HG02763 (cell line): ENCODE data around the gene BOK.

Source experiments
- ATAC-seq: cut with Tn5 transposase; IDR thresholded peaks from one replicate; pipeline ENCODE4 v1.9.1; 2021; ENCODE audit warnings: mild to moderate bottlenecking, moderate library complexity; ENCODE audit not compliant: unreplicated experiment

Gene BOK

DNA sequence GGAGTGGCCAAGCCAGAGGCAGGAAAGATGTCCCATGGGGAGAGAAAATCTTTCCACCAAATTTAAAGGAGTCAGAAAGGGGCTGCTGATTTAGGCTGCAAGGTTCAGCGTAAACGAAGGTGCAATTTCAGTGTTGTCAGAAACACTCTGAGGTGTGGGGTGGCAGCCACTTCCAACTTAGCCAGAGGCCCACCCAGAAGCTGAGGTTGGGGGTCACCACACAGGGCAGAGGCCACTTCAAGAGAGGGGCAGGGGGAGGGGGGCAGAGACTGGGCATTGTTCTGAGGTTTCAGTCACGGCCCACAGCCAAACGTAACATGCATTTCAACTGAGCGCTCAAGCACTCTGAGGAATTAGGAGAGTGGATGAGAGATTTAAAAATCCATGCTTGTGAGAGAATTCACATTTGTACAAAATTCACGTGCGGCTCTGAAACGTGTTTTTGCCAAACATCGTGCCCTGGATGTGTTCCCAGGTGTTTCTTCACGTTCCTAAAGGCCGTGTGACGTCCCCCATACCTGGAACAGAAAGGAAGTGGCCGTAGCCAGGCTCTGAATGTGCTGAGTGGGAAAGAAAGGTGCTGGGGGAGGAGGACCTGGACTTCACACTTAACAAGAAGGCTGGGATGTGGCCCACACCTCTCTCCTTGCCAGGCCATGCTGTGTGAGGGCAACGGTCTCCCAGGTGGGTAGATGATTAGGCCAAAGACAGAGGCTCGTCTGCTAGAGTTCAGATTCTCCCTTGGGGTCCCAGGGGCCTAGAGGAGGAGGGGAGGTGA lies 19.5 kb upstream of the BOK start:
- ATAC-seq = no peak

DNA sequence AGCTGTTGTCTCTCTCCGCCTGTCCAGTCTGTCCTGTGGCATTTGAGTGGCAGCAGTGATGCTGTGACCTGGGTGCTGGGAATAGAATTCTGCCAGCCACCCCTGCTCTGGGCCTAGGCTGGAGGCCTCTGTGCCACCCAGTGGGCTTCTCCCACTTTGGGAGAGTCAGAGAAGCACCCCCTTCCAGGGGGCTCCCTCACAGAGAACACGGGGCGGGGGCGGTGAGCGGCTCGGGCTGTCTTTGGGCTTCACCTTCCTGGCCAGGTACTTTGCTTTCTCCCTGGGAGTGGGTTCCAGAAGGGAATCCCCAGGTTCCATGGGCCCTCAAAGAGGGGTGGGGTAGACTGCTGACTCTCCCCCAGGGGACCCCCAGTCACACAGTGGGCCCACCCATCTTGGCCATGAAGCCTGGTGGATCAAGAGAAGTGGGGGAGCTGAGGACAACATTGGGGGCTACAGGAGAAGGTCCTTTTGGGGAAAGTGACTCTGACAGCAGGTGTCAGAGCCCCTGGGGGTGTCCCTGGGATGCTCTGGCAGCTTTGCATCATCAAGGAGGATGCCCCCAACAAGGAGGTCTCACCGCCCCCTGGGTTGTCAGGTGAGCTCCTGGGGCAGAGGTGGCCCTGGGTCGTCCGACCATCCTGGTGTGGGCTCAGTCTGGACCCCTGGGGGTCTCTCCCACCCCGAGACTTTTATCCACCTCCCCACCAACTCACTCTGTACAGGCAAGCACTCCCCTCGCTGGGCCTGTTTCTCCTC lies 18.8 kb upstream of the BOK start:
- ATAC-seq = no peak

DNA sequence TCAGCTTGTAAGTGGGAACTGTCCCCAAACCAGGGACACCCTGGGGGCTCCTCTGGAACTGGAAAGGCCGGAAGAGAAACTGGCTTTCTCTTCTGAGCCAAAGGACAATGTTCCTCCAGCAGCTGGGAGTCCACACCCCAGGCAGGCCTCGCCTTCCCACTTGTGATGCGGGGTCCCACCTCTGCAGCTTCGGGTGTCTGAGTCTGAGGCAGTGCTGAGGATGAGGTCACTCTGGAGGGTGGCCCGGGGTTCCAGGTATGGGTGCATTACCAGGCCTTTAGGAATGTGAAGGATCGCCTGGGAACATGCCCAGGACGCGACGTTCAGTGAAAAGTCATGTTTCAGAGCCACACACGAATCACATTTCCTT lies 18.2 kb upstream of the BOK start:
- no peak for ATAC-seq

DNA sequence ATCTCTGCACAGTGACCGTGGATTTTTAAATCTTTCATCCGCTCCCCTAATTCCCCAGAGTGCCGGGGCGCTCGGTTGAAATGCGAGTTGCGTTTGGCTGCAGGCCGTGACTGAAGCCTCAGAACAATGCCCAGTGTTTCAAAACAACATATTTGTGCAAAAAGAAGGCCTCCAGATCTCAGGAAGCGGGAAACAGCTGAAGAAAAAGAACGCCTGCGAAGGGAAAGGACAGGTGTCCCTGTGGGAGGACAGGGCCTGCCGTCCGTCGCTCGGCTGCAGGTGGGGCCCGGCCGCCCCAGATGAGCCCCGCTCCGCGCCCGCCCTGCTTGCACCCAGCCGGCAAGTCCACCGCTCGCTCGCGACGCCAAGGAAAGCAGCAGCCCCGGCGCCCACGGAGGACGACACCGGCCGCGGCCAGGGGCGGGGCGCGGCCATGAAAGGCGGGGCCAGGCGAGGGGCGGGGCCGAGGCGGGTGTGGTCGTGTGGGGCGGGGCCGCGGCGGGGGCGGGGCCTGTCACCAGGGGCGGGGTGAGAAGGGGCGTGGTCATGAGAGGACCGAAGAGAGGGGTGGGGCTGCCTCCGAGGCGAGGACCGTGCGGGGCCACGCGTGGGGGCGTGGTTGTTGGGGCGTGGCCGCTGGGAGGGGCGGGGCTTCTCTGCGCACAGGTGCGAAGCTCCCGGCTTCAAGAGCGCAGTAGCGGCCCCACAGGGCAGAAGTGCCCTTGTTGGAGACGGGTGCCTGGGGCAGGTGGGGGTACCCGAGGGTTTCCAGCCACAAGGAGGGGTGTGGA lies 17.6 kb upstream of the BOK start:
- no peak for ATAC-seq

DNA sequence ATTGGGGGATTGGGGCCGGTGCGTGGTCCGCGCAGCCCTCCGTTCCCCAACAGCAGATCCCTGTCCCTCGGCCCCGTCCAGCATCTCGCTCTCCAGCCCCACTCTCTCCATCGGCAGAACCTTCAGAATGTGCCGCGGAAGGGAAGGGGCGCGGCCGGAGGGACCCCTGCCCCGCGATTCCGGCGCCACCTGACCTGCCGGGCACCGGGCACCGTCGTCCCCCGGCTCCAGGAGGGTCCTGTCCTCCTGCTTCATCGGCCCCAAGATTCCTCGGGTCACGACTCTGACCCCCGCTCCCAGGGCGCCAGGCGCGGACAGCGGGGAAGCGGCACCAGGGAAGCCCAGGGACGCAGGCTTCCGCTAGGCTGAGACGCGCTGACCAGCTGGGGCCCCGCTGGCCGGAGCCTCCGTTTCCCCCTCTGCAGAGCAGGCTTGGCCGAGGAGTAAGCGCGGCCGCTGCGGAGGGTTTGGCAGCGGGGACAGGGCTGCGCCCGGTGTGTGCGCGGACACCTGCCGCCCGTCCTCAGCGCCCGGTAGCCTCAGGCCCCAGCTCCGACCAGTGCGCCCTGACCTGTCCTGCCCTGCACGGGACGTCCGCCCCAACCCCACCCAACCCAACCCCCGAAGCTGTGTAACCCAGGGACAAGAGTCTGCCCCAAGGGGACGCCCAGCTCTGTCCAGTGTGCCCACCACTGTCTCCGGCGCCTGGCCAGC lies 16.8 kb upstream of the BOK start:
- no peak for ATAC-seq

DNA sequence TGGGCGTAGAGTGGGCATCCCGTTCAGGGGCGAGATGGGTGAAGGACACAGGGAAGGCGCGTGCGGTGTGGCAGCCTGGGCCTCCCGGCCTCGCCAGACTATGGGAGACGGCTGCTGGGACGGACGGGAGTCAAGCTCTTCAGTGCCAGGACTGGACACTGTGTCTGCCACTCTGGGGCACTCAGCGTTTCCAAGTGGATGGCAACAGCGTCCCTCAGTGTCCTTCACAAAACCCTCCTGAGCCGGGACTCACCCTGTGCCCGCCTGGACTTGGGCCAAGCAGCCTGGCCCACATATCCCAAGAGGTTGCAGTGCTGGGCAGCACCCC lies 16.3 kb upstream of the BOK start:
- no peak for ATAC-seq

DNA sequence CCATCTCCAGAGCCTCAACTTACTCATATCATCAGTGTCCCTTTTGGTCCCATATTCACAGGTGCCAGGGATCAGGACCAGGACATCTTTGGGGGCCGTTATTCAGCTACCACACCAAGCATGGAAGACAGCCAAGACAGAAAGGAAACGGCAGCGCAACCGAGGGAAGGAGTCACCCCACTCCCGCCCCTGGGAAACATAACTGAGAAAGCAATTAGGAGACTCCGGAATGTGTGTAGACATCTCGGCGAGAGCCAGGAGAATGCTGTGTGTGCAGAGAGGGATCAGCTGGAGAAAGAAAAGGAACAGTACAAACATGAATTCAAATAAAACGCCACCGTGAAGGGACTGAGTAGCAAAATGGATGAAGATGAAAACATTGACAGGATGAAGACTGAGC lies 13.4 kb upstream of the BOK start:
- no peak for ATAC-seq

DNA sequence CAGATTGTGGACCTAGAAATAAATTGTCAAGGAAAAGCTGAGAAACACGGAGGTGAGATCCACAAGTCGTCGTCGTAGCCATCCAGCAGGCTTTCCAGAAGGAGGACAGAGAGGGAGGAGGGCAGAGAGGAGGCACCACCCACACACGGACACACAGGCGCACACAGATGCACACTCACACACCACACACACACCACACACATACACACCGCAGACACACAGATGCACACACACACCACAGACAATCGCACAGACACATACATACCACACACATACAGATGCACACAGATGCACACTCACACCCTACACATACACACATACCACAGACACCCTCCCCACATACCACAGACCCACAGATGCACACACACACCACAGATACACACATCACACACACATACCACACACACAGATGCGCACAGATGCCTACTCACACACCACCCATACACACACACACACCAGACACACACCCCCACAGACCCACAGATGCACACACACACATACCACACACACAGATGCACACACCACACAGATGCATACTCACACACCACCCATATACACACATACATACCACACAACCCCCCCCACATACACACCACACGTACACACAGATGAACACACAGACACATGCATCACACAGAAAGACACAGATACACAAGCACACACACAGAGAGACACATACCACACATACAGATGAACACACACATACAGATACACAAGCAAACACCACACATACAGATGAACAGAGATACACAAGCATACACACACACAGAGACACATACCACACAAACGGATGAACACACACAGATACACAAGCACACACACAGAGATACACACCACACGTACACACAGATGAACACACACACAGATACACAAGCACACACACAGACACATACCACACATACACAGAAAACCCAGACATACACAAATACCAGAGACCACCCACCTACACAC lies 12.7 kb upstream of the BOK start:
- no peak for ATAC-seq

DNA sequence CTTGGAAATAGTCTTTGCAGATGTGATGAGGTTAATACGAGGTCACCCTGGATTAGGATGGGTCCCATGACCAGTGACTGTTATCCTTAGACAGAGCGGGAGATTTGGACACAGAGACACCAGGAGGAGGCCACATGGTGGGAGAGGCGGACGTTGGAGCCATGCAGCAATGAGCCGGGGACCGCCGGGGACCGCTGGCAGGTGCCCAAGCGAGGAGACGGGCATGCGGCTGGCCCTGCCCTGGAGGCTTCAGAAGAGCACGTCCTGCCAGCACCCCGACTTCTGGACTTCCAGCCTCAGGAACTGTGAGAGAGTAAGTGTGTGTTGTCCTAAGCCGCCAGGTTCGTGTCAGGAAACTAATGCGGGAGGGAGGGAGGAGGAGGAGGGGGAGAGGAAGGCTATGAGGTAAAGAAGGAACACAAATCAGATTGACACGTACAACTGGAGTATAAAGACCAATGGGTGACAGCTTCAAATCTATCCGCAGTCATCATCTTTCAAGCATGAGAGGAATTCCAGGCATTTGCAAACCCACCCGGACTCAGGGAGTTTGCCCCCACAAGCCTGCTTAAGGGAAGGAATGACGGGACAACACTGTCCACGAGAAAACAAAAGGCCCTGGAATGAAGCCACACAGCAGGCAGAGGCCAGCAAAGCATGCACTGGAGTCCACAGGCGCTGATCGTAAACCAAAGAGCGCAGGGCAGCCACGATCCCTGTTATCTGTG lies 11.6 kb upstream of the BOK start:
- no peak for ATAC-seq

DNA sequence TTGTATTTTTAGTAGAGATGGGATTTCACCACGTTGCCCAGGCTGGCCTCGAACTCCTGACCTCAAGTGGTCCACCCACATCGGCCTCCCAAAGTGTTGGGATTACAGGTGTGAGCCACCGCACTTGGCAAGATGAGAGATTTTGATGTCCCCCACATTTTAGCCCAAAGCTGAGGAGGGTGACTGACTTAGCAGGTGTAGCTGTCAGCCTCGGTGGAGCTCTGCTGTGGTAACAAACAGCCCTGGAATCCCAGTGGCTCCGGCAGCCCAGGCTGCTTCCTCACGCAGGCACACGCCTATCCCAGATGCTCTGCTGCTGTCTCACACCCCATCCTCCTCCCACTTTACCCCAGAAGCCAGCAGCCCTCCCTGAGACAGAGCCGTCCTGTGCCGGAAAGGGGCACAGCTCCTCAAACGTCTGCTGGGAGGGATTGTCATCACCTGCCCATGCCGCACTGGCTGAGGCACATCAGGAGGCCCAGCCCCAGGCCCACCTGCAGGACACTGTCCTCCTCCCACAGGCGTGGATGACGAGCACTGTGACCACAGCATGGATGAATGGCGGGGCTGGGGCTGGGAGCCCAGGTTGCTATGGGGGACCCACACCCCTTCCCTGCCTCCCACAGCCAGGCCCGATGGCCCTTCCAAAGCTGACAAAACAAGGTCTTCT lies 10.6 kb upstream of the BOK start:
- ATAC-seq = no peak

DNA sequence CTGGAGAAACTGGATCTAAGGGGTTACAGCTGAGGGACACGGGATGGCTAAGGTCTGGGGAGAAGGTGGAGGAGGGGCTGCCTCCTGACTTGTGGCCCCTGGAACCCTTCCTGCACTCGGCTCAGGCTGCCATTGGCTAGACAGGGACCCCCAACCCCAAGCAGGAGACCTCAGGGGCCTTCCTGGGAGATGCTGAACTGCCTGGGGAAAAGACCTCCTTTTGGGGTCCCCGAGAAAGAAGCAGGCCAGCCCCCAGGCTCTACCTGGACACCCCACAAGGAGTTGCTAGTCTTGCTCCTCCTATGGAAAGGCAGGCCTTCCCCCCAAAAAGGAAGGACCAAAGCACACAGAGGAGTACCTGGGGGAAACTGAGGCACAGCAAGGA lies 10.1 kb upstream of the BOK start:
- no peak for ATAC-seq

DNA sequence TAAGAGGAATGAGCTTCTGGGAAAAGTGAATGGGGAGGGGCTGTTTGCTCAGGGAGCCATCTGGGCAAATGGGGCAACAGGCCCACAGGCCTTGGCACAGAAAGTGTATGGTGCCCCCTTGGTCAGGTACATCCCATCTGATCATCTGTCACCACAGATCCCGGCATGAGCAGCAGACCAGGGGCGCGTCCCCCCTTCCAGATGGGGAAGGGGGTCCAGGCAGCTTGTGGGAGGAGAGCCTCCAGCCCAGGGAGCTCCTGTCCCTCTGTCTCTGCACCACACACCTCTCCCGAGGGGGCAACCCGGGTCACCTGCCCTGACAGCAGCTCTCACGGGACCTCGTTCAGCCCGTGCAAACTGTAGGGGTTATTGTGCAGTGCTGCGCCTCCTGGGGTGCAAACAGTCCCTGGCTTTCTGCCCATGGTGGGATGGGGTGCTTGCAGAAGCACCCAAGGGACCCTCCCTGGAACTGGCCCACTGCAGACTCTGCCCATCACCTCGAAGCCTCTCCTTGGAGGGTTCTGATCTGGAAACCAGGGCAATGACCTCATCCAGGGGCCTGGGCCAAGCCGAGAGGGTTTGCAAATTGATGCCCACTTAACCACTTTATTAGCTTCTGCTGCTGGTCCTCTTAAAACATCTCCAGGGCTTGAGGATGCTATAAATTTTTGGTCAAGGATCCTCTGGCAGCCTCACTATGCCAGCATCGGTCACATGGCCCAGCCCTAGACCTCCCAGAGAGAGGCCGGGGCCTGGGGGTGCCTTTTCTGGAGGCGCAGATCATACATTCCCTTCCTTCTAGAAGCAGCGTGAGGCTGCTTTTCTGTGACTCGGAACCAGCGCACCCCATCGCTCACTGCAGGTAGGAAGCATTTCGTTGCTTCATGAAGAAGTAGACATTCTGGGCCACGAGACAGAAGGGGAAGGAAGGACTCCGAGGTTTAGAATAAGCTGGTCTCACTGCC lies 7.6 kb upstream of the BOK start:
- no peak for ATAC-seq

DNA sequence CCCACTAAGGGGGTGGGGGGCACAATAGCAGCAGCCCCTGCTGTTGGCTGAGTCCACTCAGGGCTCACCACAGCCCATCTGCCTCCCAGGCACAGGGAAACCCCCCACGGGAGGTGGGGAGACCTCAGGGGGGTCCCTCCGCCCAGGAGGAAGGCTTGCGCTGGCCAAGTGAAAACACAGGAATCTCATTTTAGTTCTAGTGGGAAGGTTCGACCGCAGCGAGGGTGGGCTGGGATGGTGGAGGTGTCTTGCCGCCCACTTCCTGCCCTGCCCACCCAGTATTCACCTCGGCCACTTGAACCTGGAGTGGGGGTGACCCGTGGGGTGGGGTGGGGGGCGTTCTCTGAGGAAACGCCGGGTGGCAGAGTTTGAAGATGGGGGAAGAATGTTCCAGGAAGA lies 6.9 kb upstream of the BOK start:
- ATAC-seq = no peak

DNA sequence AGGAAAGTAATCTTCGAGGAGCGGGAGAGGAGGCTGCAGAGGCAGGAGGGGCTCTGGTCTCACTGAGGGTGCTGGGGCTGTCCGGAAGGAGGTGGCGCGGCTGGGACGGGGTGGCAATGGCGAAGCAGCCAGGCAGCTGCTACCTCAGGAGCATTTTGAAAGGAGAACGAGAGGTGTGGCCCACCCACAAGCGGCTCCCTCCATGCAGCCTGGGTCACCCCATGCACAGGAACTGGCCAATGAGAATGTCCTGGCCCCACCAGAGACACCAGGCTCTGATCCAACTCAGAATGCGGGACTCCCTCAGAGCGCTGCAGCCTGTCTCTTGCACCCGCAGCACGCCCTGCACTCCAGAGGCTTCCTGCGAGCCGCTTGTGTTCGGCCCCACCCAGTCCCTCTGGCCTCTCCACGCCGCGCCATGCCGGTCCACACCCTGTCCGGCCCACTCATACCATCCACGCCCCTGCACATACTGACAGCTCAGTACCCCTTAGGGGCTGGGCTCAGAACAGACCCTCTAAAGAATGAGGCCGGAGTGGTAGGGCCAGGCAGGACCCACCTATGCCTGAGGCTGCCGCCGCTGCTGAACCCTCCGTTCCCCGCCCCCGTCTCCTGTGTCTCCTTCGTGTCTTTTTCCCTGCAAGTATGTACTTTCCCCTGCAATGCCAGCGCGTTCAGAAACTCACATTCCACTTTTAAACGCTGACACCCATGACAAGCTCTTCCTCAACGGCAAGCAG lies 6.4 kb upstream of the BOK start:
- ATAC-seq = no peak

DNA sequence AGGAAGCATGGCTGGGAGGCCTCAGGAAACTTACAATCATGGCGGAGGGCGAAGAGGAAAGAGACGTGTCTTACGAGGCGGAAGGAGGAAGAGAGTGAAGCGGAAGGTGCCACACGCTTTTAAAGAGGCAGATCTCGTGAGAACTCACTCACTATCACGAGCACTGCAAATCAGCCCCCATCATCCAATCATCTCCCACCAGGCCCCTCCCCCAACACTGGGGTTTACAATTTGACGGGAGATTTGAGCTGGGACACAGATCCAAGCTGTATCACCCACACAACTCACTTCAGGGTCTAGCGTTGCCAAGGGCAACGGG lies 5.1 kb upstream of the BOK start:
- ATAC-seq = no peak

DNA sequence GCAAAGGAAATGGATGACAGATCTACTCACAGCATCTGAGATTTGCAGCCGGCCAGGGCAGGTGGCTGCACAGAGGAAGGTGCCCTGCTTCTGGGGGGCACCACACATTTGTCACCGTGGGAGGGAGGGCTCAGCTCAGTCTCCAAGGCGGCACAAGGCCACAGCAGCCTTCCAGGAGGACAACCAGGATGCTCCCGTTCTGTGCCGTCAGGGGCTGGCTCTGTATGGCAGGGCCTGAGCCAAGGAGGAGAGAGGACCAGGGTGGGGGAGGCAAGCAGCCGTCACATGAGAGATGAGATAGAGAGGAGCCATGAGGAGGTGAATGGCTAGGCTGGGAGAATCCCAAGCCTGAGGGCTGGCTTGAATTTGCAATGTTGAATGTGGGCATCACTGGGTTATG lies 4.6 kb upstream of the BOK start:
- no peak for ATAC-seq

DNA sequence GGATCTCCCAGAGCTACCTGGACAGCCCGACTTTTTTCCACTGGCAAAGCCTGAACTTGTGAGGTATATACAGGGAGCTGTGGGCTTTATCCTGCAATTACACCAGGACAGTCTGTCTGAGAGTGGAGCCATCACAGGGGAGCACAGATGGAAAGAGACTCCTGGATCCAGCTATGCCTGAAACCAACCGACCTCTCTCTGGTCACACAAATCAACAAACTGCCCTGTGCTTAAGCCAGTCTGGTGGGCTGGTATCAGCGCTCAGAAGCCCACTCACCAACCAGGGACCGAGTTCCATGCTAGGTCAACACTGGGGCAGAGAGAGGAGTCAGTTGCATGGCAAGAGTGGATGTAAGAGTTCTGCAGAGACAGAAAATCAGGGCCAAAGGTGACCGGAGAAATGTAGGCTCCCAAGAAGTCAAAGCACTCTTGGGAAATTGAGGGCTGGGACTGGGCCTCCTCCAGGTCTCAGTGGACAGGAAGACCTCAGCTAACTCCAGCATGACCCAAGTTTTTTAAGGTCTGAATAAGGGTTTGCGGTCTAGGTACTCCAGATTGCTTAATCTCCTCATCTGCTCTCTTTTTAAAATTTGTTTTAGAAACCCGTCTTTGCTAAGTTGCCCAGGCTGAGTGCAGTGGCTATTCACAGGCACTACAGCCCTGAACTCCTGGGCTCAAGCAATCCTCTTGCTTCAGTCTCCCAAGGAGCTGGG lies 3.8 kb upstream of the BOK start:
- ATAC-seq = no peak
